ENCODE measurements around the gene SHTN1. TPM values are rescaled to one million over a fixed set of nuclear protein-coding genes. Genes with fewer than 3 reads are reported as not detected.

Gene SHTN1
- total RNA-seq, 1 experiment from 2014 or later = 39.9 TPM

DNA sequence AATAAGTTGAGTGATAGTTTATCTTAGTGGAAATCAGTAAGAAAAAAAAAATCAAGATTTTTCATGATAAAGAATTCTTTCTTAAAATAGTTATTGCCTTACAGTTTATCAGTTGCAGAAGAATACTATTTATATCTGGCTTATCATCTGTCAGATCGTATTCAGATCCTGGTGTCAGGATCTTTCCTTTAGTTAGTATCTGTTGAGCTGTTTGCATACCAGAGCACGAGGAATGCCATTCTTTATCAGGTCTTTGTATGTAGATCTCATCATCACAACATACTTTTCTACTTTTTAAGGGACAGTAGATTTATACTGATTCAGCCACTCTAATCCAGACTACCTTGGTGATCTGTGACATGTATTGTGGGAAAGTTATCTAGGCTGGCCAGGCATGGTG is 143.2 kb downstream of the SHTN1 start:
- ChIA-PET POLR2A (ENCODE audit: low non-redundant PET) (interaction anchor here (0.6 kb wide), 1 partner anchor 113 kb away, joined by 3 read pairs; no protein-coding TSS in a partner anchor), CTCF (no interaction called here)
- H3K4me1 ChIP-seq (ENCODE audit: insufficient read depth, low read length, poor library complexity, severe bottlenecking) = no peaks in the 10 kb centered on the region
- BruUV-seq (replicated peaks) = no TSS peak
- no peak for DNase-seq (ENCODE audit: low spot score)
- no peak for TF ChIP-seq EZH2 (IDR thresholded peaks at IDR 0.05; ENCODE audit: borderline replicate concordance, low read depth, low read length, poor library complexity, severe bottlenecking)
- TF ChIP-seq, protein P1, sequence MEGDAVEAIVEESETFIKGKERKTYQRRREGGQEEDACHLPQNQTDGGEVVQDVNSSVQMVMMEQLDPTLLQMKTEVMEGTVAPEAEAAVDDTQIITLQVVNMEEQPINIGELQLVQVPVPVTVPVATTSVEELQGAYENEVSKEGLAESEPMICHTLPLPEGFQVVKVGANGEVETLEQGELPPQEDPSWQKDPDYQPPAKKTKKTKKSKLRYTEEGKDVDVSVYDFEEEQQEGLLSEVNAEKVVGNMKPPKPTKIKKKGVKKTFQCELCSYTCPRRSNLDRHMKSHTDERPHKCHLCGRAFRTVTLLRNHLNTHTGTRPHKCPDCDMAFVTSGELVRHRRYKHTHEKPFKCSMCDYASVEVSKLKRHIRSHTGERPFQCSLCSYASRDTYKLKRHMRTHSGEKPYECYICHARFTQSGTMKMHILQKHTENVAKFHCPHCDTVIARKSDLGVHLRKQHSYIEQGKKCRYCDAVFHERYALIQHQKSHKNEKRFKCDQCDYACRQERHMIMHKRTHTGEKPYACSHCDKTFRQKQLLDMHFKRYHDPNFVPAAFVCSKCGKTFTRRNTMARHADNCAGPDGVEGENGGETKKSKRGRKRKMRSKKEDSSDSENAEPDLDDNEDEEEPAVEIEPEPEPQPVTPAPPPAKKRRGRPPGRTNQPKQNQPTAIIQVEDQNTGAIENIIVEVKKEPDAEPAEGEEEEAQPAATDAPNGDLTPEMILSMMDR (conservative IDR thresholded peaks at IDR 0.05; ENCODE audit: low read depth, low read length) = no peak
- intact Hi-C loops (cut with micrococcal nuclease; ENCODE audit: unreplicated experiment) = no loop called here
- no peak overlapping the region for H3K4me3 ChIP-seq (ENCODE audit: low read depth, low read length, poor library complexity, severe bottlenecking)
- peaks cover 11% of the 10 kb centered on the region for H3K9me3 ChIP-seq (ENCODE audit: low read depth, low read length, poor library complexity, severe bottlenecking)
- H3K36me3 ChIP-seq (ENCODE audit: insufficient read depth, low read length, poor library complexity, severe bottlenecking) = no peaks in the 10 kb centered on the region
- H3K27ac ChIP-seq (ENCODE audit: low read depth, low read length, poor library complexity, severe bottlenecking) = no peak overlapping the region
- H3K27me3 ChIP-seq (replicated peaks; ENCODE audit: insufficient read depth, low read depth, low read length, poor library complexity) = no peaks in the 10 kb centered on the region

DNA sequence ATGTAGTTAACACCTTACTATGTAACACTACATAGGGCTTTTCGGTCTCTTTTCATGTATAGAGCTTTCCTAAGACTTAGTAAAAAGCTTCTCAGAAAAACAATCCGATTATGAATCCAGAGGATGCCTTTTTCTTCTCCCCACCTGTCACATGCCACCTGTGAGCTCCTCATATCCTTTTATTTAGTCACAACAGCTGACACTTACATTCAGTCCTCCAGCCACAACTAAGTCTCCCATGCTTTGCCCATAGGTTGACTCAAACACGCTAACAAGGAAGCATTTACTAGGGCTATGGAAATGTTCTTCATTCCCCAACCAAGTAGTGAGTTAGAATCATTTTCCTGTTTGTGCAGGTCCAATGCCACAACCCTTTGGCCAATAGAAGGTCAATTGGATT is 147.8 kb downstream of the SHTN1 start:
- no peaks in the 10 kb centered on the region for H3K36me3 ChIP-seq (ENCODE audit: insufficient read depth, low read length, poor library complexity, severe bottlenecking)
- no peak overlapping the region for H3K4me3 ChIP-seq (ENCODE audit: low read depth, low read length, poor library complexity, severe bottlenecking)
- no peaks in the 10 kb centered on the region for H3K27me3 ChIP-seq (replicated peaks; ENCODE audit: insufficient read depth, low read depth, low read length, poor library complexity)
- no peaks in the 10 kb centered on the region for H3K4me1 ChIP-seq (ENCODE audit: insufficient read depth, low read length, poor library complexity, severe bottlenecking)
- no peak for DNase-seq (ENCODE audit: low spot score)
- intact Hi-C loops (cut with micrococcal nuclease; ENCODE audit: unreplicated experiment) = no loop called here
- TF ChIP-seq EZH2 (IDR thresholded peaks at IDR 0.05; ENCODE audit: borderline replicate concordance, low read depth, low read length, poor library complexity, severe bottlenecking) = no peak
- TF ChIP-seq, protein P1 (conservative IDR thresholded peaks at IDR 0.05; ENCODE audit: low read depth, low read length) = no peak
- ChIA-PET POLR2A (ENCODE audit: low non-redundant PET) (no interaction called here), CTCF (no interaction called here)
- BruUV-seq (replicated peaks) = no TSS peak
- peaks cover 11% of the 10 kb centered on the region for H3K9me3 ChIP-seq (ENCODE audit: low read depth, low read length, poor library complexity, severe bottlenecking)
- no peak overlapping the region for H3K27ac ChIP-seq (ENCODE audit: low read depth, low read length, poor library complexity, severe bottlenecking)

DNA sequence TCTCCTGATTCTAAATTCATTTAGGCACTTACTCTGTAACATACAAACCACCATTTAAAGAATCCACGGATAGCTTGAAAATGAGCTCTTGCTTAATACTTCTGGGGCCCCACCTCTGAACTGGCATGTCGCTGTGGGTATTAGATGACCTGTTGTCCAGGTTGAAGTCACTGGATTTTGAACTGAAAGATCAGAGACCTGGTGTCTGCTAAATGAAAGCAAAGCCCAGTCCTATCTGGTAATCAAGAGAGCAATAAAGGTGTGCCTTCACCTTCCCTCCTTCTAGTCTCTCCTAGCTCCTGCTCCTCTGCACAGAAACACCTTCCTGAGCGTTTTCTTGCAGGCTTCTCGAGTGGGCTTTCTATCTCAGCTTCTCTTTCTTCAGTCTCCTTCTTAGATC is 151.3 kb downstream of the SHTN1 start:
- no peaks in the 10 kb centered on the region for H3K27me3 ChIP-seq (replicated peaks; ENCODE audit: insufficient read depth, low read depth, low read length, poor library complexity)
- no TSS peak for BruUV-seq (replicated peaks)
- CTCF ChIA-PET = no interaction called here
- H3K4me1 ChIP-seq (ENCODE audit: insufficient read depth, low read length, poor library complexity, severe bottlenecking) = peaks cover 6% of the 10 kb centered on the region
- DNase-seq (ENCODE audit: low spot score) = no peak
- TF ChIP-seq EZH2 (IDR thresholded peaks at IDR 0.05; ENCODE audit: borderline replicate concordance, low read depth, low read length, poor library complexity, severe bottlenecking) = no peak
- TF ChIP-seq, protein P1 (conservative IDR thresholded peaks at IDR 0.05; ENCODE audit: low read depth, low read length) = no peak
- H3K36me3 ChIP-seq (ENCODE audit: insufficient read depth, low read length, poor library complexity, severe bottlenecking) = no peaks in the 10 kb centered on the region
- peaks cover 11% of the 10 kb centered on the region for H3K9me3 ChIP-seq (ENCODE audit: low read depth, low read length, poor library complexity, severe bottlenecking)
- no peak overlapping the region for H3K27ac ChIP-seq (ENCODE audit: low read depth, low read length, poor library complexity, severe bottlenecking)
- POLR2A ChIA-PET (ENCODE audit: low non-redundant PET) = no interaction called here
- intact Hi-C loops (cut with micrococcal nuclease; ENCODE audit: unreplicated experiment) = no loop called here
- no peak overlapping the region for H3K4me3 ChIP-seq (ENCODE audit: low read depth, low read length, poor library complexity, severe bottlenecking)
